K562 (cell line): ENCODE data around the gene LCE1E. TPM values are rescaled to one million over a fixed set of nuclear protein-coding genes. Genes with fewer than 3 reads are reported as not detected.

ENCODE experiments used
- ATAC-seq: fragments of 200-7000 bp; cut with Tn5 transposase; 3 replicates; pipeline ENCODE4 v1.9.1; 2020; ENCODE audit warnings: moderate library complexity
- BruUV-seq: library from RNA; stranded (reverse); fragments of 400-500 nt; replicated peaks from 2 replicates; lab custom pipeline; 2021; lab: Mats Ljungman, UMichigan
- CTCF ChIA-PET: fragments of 300-600 bp; formaldehyde crosslinking; extraction: SDS; loops from one replicate; lab custom pipeline; 2021; ENCODE audit warnings: low intra/inter-chr PET ratio; lab: Yijun Ruan, JAX
- POLR2A ChIA-PET: fragments of 300-600, 350-650 bp; sonication (Branson Sonifier 250); formaldehyde crosslinking; extraction: SDS; loops from one replicate; lab custom pipeline; 2021; ENCODE audit warnings: antibody characterized with exemption, inconsistent platforms; lab: Yijun Ruan, JAX
- DNase-seq, 4 experiments: peaks; one replicate each; pipeline versions ENCODE4 v3.0.0 to v3.0.0-alpha.2; 2011 to 2018; ENCODE audit warnings: low spot score in 3 of 4, mixed read lengths in 3 of 4; ENCODE audit errors: extremely low read depth in 1 of 4
- FAIRE-seq: peaks from 2 replicates; lab custom pipeline; 2011; peaks lifted over from hg19 to GRCh38; lab: Jason Lieb, UNC
- H2AFZ ChIP-seq: 2 replicates; pipeline ENCODE4 v1.6.0; 2011; ENCODE audit warnings: low read depth, low read length, control low read depth, inconsistent platforms
- H3K27ac ChIP-seq: fragments of 200-600 bp; 3 replicates; pipeline ENCODE4 v1.8.0; 2011; ENCODE audit warnings: low read depth, mild to moderate bottlenecking, control low read depth, inconsistent platforms, low read length, moderate library complexity, mixed read lengths; ENCODE audit errors: extremely low read depth
- H3K27me3 ChIP-seq, 2 experiments: fragments of 300-600 bp in 1 of 2; 2 replicates in 1 of 2; 3 replicates in 1 of 2; pipeline versions ENCODE4 v1.6.0 to v1.8.0; 2011; ENCODE audit warnings: inconsistent platforms in 2 of 2, low read length in 2 of 2, mild to moderate bottlenecking in 1 of 2, mixed read lengths in 1 of 2, moderate library complexity in 1 of 2; ENCODE audit not compliant: control insufficient read depth in 2 of 2, insufficient read depth in 2 of 2
- H3K36me3 ChIP-seq: fragments of 300-600 bp; 3 replicates; pipeline ENCODE4 v1.8.0; 2011; ENCODE audit warnings: mild to moderate bottlenecking, low read length, inconsistent platforms; ENCODE audit not compliant: control insufficient read depth, insufficient read depth
- H3K4me1 ChIP-seq, 2 experiments: fragments of 200-600 bp in 1 of 2; replicated peaks in 1 of 2; 2 replicates in 1 of 2; 3 replicates in 1 of 2; pipeline versions ENCODE4 v1.5.1 to v1.8.0; 2011; ENCODE audit warnings: inconsistent platforms in 2 of 2, low read length in 2 of 2, mild to moderate bottlenecking in 1 of 2, mixed read lengths in 1 of 2, moderate library complexity in 1 of 2; ENCODE audit not compliant: control insufficient read depth in 2 of 2, insufficient read depth in 2 of 2
- H3K4me2 ChIP-seq: 2 replicates; pipeline ENCODE4 v1.6.1; 2011; ENCODE audit warnings: low read length, control low read depth, inconsistent platforms, mixed read lengths; ENCODE audit not compliant: insufficient read depth
- H3K4me3 ChIP-seq: fragments of 200-600 bp; sonication (generic), shearing (Covaris generic); 2 replicates; pipeline ENCODE4 v1.5.1; 2016; ENCODE audit warnings: control low read depth, inconsistent platforms
- H3K79me2 ChIP-seq: fragments of 200-600 bp; 3 replicates; pipeline ENCODE4 v1.8.0; 2011; ENCODE audit warnings: low read length, inconsistent platforms; ENCODE audit not compliant: control insufficient read depth, insufficient read depth
- H3K9ac ChIP-seq, 2 experiments: 2 replicates each; pipeline versions ENCODE4 v1.6.0 to v1.6.1; 2011; ENCODE audit warnings: low read depth in 2 of 2, low read length in 2 of 2, control low read depth in 1 of 2, inconsistent platforms in 1 of 2, mild to moderate bottlenecking in 1 of 2, mixed read lengths in 1 of 2; ENCODE audit not compliant: insufficient read depth in 1 of 2
- H3K9me1 ChIP-seq: one replicate; pipeline ENCODE4 v1.6.0; 2011; ENCODE audit warnings: inconsistent platforms, mild to moderate bottlenecking, low read length, moderate library complexity; ENCODE audit not compliant: control insufficient read depth, insufficient read depth
- H3K9me3 ChIP-seq: replicated peaks from 2 replicates; pipeline ENCODE4 v1.5.1; 2011; ENCODE audit warnings: low read depth, low read length, inconsistent platforms; ENCODE audit not compliant: control insufficient read depth, insufficient read depth
- H4K20me1 ChIP-seq: replicated peaks from 2 replicates; pipeline ENCODE4 v1.6.1; 2011; ENCODE audit warnings: low read length, inconsistent platforms, mixed read lengths; ENCODE audit not compliant: control insufficient read depth, insufficient read depth
- CC2D1A ChIP-seq: fragments of 450-650 bp; IDR thresholded peaks from 2 replicates; pipeline ENCODE4 v1.6.1; 2017; ENCODE audit warnings: mild to moderate bottlenecking
- CCAR2 ChIP-seq: fragments of 200-400 bp; formaldehyde crosslinking; IDR thresholded peaks from 2 replicates; pipeline ENCODE4 v1.6.1; 2017; ENCODE audit warnings: mild to moderate bottlenecking, low read depth, low read length
- CUX1 ChIP-seq: fragments of 200-800 bp; sonication (Bioruptor generic); IDR thresholded peaks from 2 replicates; pipeline ENCODE4 v1.6.1; 2016; ENCODE audit warnings: missing genetic modification characterization, missing compliant biosample characterization
- DACH1 ChIP-seq: fragments of 450-650 bp; IDR thresholded peaks from 2 replicates; pipeline ENCODE4 v1.6.1; 2018; ENCODE audit not compliant: partially characterized antibody
- EHMT2 ChIP-seq: fragments of 450-650 bp; IDR thresholded peaks from 2 replicates; pipeline ENCODE4 v1.6.1; 2018; ENCODE audit warnings: antibody characterized with exemption
- ETV6 ChIP-seq, 3 experiments: fragments of 150-350 bp in 1 of 3; sonication (generic) in 1 of 3; formaldehyde crosslinking in 1 of 3; IDR thresholded peaks; 2 replicates each; pipeline versions ENCODE4 v1.6.1 to v1.8.0; 2014 to 2022; ENCODE audit warnings: borderline replicate concordance in 2 of 3, low read depth in 2 of 3, antibody characterized with exemption in 1 of 3, low read length in 1 of 3, mild to moderate bottlenecking in 1 of 3, missing genetic modification reagents in 1 of 3
- FOXA3 ChIP-seq, 2 experiments: fragments of 450-650 bp in 1 of 2; sonication (generic) in 1 of 2; formaldehyde crosslinking; IDR thresholded peaks in 1 of 2; conservative IDR thresholded peaks in 1 of 2; 2 replicates each; pipeline versions ENCODE4 v1.4.0 to v1.8.0; 2020 to 2022; ENCODE audit warnings: mild to moderate bottlenecking in 2 of 2, missing genetic modification reagents in 1 of 2
- GABPB1 ChIP-seq: sonication (generic); formaldehyde crosslinking; IDR thresholded peaks from 2 replicates; pipeline ENCODE4 v1.8.0; 2022; ENCODE audit warnings: mild to moderate bottlenecking, missing genetic modification reagents
- KLF13 ChIP-seq: fragments of 450-650 bp; IDR thresholded peaks from 2 replicates; pipeline ENCODE4 v1.6.1; 2016; ENCODE audit warnings: missing genetic modification characterization, low read depth, mild to moderate bottlenecking, missing compliant biosample characterization, moderate library complexity, borderline replicate concordance
- NCOR1 ChIP-seq: fragments of 450-650 bp; IDR thresholded peaks from 2 replicates; pipeline ENCODE4 v1.6.1; 2016; ENCODE audit warnings: mild to moderate bottlenecking, moderate library complexity
- TAL1 ChIP-seq: fragments of 450-650 bp; IDR thresholded peaks from 2 replicates; pipeline ENCODE4 v1.6.1; 2016; ENCODE audit warnings: mild to moderate bottlenecking
- U2AF1 ChIP-seq: fragments of 200-400 bp; formaldehyde crosslinking; optimal IDR thresholded peaks from 2 replicates; pipeline ENCODE3; 2017; ENCODE audit warnings: mild to moderate bottlenecking, low read depth, low read length, moderate library complexity
- ZNF224 ChIP-seq: sonication (generic); formaldehyde crosslinking; IDR thresholded peaks from 2 replicates; pipeline ENCODE4 v1.8.0; 2022; ENCODE audit warnings: mild to moderate bottlenecking, missing genetic modification reagents
- ZNF766 ChIP-seq: fragments of 200-800 bp; sonication (Bioruptor generic); conservative IDR thresholded peaks from 2 replicates; pipeline ENCODE4 v1.6.1; 2016; ENCODE audit warnings: missing genetic modification characterization, missing compliant biosample characterization
- in situ Hi-C: fragments of 300-500 bp; cut with MboI; formaldehyde crosslinking; loops from 4 replicates; pipeline ENCODE4 v1.15.0; 2018; ENCODE audit warnings: inconsistent platforms, mixed read lengths
- intact Hi-C: fragments of 100-400 bp; cut with micrococcal nuclease; formaldehyde crosslinking; loops from 2 replicates; pipeline ENCODE4 v1.14.2; 2022
- polyA plus RNA-seq, 8 experiments: library from polyadenylated mRNA; depleted of rRNA in 4 of 8; stranded (reverse) in 5 of 8; unstranded in 3 of 8; fragments of >200 nt; fragmentation: Nextera tagmentation in 2 of 8; fragmentation: Illumina TruSeq in 1 of 8; extraction: Ambion mirVana in 2 of 8; extraction: Trizol in 1 of 8; gene quantifications; 2 replicates each; pipeline versions ENCODE4 v1.2.1 to v1.2.3, GENCODE V29; 2011 to 2014; ENCODE audit warnings: inconsistent platforms in 1 of 8, missing spikeins in 1 of 8
- total RNA-seq, 7 experiments: library from RNA; depleted of rRNA in 6 of 7; stranded (reverse); fragments of >200 nt in 6 of 7; fragmentation: Illumina TruSeq in 2 of 7; extraction: Trizol in 2 of 7; gene quantifications; 2 replicates each; pipeline versions ENCODE4 v1.2.1 to v1.2.3, GENCODE V29; 2011 to 2021; ENCODE audit warnings: low replicate concordance in 1 of 7

The LCE1E gene
- total and polyA plus RNA-seq, 9 of the 15 experiments (the other 6 are each of a cell fraction or from before 2014, with no cell fraction given) = not detected

GRCh38 chr1:152741656-152742055 lies 44.4 kb upstream of the LCE1E start:
- POLR2A ChIA-PET = no interaction called here
- intact Hi-C loops = loop anchor here (10.0 kb wide), 1 partner anchor 87 kb away; no protein-coding TSS in a partner anchor
- in situ Hi-C loops = no loop called here
- Histone ChIP-seq H3K79me2 (no peaks in the 10 kb centered on the region), H3K27me3 (no peaks in the 10 kb centered on the region), H4K20me1 (no peaks in the 10 kb centered on the region), H3K36me3 (no peaks in the 10 kb centered on the region), H3K9me1 (no peaks in the 10 kb centered on the region), H3K27ac (no peak overlapping the region), H3K4me2 (no peak overlapping the region), H3K4me1 (no peaks in the 10 kb centered on the region), H3K9ac (no peak overlapping the region), H3K4me3 (no peak overlapping the region), H2AFZ (no peak overlapping the region), H3K9me3 (no peaks in the 10 kb centered on the region)
- CTCF ChIA-PET = no interaction called here
- BruUV-seq = no TSS peak
- FAIRE-seq (no peak), DNase-seq (no peak), ATAC-seq (no peak)
- TF ChIP-seq ZNF766 (CRISPR knock-in tag) = no peak
- TF ChIP-seq GABPB1 (CRISPR knock-in tag) = no peak
- TF ChIP-seq EHMT2 = no peak
- TF ChIP-seq KLF13 (tag) = no peak
- TF ChIP-seq CUX1 = no peak
- TF ChIP-seq ETV6 (IDR thresholded peaks at IDR 0.05; ENCODE audit: borderline replicate concordance in 1 of 2, low read depth in 2 of 2, low read length in 1 of 2) = no peak
- TF ChIP-seq ETV6 (CRISPR knock-in tag; IDR thresholded peaks at IDR 0.05; ENCODE audit: borderline replicate concordance) = no peak
- TF ChIP-seq TAL1 = no peak
- TF ChIP-seq NCOR1 = no peak
- no peak for TF ChIP-seq FOXA3 (CRISPR knock-in tag; conservative IDR thresholded peaks at IDR 0.05 in 1 of 2, IDR thresholded peaks at IDR 0.05 in 1 of 2)
- TF ChIP-seq DACH1 = no peak
- TF ChIP-seq CC2D1A = no peak
- no peak for TF ChIP-seq ZNF224 (CRISPR knock-in tag)
- TF ChIP-seq U2AF1 = no peak
- no peak for TF ChIP-seq CCAR2
